GM18498 (cell line): ENCODE measurements around the gene RSAD2.
A peak's percentile ranks its signal among the peaks of the same experiment; 100 is the strongest.
"Not testable (repeated sequence)": the region's sequence is repeated elsewhere in the genome, so short reads cannot be mapped to it uniquely, and the experiment has no call there.

Experiments
- ATAC-seq: cut with Tn5 transposase; IDR thresholded peaks from one replicate; pipeline ENCODE4 v1.9.1; 2021; ENCODE audit warnings: mild to moderate bottlenecking, moderate library complexity; ENCODE audit not compliant: unreplicated experiment

The RSAD2 gene, protein sequence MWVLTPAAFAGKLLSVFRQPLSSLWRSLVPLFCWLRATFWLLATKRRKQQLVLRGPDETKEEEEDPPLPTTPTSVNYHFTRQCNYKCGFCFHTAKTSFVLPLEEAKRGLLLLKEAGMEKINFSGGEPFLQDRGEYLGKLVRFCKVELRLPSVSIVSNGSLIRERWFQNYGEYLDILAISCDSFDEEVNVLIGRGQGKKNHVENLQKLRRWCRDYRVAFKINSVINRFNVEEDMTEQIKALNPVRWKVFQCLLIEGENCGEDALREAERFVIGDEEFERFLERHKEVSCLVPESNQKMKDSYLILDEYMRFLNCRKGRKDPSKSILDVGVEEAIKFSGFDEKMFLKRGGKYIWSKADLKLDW

DNA sequence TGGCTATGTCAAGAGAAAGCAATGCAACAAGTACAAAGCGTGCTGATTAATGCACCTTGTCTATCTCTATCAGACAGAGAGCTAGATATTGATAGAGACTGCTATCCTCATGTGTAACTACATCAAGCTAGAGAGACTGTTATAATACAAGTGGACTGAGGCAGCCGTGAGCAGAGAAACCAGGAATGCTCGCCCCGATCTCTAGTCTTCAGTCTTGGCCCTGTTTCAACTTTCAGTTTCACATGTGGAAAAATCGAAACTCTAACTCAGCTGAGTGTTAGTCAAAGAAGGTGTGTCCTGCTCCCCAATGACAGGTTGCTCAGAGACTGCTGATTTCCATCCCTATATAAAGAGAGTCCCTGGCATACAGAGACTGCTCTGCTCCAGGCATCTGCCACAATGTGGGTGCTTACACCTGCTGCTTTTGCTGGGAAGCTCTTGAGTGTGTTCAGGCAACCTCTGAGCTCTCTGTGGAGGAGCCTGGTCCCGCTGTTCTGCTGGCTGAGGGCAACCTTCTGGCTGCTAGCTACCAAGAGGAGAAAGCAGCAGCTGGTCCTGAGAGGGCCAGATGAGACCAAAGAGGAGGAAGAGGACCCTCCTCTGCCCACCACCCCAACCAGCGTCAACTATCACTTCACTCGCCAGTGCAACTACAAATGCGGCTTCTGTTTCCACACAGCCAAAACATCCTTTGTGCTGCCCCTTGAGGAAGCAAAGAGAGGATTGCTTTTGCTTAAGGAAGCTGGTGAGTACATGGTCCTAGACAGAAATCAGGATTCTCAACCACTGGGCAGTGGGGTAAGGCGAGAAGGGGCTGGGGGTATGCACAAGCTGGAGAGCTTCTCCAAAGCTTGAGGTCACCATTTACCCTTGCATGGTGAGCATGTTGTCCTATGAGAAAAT lies at the start of gene RSAD2:
TSS of gene RSAD2 (plus strand) at position 376 of the 903 bp plus-strand sequence. CDS start at position 400, 24 bp downstream.
- peak; percentile 90 for ATAC-seq

GRCh38 chr2:6828299-6828584 lies 49.3 kb upstream of the RSAD2 start:
- ATAC-seq: no peak

DNA sequence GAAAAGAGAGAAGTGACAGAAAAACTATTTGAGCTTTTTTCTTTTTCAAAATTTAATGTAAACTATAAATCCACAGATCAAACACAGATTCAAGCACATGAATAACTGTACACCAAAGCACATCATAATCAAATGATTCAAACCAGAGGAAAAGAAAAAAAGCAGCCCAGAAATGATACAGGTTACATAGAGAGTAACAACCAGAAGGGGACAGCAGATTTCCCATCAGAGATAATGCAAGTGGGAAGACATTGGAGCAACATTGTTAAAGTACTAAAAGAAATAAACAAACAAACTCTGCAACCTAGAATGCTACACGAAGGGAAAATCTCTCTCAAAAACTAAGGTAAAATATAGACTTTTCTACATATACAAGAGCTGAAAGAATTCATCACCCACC lies 46.3 kb upstream of the RSAD2 start:
- no peak for ATAC-seq

DNA sequence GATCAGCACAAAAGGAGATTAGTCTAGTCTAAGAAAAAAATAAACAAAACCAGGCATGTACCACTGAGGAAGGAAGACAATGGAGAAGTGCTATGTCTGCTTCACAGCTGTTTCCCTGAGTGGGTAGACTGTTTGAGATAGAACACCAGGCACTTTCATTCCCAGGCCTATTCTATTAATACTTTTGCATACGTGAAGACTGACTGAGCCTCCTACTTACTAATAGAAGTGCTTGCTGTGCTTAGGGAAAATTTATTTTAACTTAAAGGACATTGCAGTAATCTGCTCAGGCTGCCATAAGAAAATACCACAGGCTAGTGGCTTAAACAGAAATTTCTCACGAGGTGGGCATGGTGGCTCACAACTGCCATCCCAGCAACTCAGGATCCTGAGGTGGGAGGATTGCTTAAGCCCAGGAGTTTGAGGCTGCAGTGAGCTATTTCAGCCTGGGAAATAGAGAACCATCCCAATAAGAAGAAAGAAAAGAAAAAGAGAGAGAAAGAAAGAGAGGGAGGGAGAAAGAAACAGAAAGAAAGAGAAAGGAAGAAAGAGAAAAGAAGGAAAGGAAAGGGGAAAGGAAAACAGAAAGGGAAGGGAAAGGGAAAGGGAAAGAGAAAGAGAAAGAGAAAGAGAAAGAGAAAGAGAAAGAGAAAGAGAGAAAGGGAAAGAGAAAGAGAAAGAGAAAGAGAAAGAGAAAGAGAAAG lies 44.8 kb upstream of the RSAD2 start:
- no peak for ATAC-seq

DNA sequence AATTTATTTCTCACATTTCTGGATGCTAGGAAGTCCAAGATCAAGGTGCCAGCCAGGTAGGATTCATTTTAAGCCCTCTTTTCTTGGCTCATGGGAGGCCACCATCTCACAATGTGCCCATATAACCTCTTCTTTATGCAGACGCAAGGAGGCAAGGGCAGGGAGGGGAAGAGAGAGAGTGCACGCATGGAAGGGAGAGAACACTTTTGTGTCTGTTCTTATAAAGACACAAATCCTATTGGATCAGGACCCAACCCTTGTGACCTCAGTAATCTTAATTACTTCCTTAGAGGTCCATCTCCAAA lies 44.3 kb upstream of the RSAD2 start:
- ATAC-seq: no peak

DNA sequence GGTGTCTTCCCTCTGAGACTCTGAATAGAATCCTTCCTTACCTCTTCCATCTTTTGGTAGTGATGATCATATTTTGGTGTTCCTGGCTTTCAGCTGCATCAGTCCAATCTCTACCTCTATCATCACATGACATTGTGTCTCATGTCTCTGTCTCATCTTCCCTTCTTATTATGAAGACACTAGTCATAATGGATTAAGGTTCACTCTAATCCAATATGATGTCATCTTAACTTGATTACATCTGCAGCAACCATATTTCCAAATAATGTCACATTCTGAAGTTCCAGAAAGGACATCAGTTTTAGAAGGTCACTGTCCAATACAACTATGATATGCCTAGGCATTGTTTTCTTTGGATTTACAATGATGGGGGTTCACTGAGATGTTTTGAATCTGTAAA lies 43.4 kb upstream of the RSAD2 start:
- no peak for ATAC-seq

- no peak for ATAC-seq
Measured at GRCh38 chr2:6835467-6835866, 42.1 kb upstream of the RSAD2 start.

DNA sequence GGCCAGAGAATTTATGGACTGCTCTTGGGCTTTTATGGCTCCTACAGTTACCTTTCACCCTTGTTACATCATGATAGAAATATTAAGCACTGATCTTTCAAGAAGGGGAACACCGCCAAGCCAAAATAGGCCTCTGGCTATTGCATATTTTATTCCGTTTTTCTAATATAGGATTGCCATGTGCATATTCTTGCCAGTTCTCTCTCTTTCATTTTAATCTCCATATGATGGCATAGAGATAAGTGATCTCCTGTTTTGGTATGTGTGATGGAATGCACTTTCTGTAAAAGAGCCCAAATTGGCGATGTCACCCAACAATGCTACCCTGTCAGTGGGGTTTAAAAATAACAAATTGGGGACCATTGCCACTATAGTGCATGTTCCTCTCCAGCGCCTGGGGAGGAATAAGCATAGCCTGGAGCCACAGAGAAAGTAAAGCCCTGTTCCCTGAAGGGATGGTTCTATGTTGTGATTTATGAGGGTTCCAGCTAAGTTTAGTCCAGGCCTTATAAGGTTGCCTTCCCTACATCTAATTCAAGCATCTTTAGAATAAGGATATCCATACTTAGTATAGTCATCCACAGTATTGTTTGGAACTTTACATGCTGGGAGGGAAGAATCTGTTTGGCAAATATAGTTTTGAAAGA lies 38.8 kb upstream of the RSAD2 start:
- no peak for ATAC-seq

DNA sequence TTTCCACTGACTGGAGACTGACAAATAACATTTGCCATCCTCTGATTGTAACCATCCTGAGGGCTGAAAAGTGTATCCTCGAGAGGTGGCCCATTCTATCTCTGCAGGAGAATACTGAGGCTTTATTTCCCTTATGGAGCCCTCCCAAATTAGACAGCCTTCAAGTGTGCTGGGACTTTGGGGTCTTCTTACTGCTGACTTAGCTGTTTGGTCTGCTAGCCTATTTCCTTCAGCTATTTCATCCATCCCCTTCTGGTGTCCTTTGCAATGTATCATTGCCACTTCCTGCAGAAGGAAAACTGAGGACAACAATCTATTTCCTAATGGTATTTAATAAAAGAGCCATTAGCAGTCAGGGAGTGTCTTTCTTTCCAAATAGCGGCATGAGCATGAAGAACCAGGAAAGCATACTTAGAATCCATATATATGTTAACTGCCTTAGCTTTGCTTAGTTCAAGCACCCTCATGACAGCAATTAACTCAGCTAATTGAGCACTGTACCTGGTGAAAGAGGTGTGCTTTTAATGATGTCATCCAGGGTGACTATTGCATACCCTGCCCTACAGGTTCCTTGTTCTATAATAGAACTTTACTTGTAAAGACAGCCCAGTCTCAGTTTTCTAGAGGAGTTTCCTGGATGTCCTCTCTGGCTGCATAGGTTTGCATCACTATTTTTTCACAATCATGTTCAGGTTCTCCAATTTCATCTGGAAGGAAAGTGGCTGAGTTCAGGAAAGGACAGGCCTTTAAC lies 35.9 kb upstream of the RSAD2 start:
- ATAC-seq: no peak

DNA sequence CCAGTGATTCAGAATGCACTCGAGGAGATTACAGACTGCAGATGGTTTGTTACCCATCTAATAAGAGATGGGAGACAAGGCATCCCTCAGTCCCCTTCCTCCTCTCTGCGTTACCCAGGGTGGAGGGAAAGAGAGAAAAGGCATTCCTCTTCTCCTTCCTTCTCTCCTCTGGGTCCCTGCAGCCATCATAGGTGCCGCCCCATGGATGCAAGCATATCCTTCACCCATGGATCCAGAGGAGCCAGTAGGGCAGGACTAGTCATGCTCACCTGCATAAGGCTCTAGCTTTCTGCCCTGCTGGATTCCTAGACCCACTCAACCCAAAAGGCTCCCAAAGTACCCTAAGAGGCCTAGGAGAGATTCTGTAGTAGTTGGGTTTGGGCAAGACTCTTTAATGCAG lies 32.3 kb upstream of the RSAD2 start:
- ATAC-seq: no peak

- ATAC-seq: no peak
Measured at GRCh38 chr2:6845903-6846302, 31.7 kb upstream of the RSAD2 start.

GRCh38 chr2:6846540-6846939 lies 31.0 kb upstream of the RSAD2 start:
- no peak for ATAC-seq

GRCh38 chr2:6846967-6847681 lies 30.5 kb upstream of the RSAD2 start:
- no peak for ATAC-seq

DNA sequence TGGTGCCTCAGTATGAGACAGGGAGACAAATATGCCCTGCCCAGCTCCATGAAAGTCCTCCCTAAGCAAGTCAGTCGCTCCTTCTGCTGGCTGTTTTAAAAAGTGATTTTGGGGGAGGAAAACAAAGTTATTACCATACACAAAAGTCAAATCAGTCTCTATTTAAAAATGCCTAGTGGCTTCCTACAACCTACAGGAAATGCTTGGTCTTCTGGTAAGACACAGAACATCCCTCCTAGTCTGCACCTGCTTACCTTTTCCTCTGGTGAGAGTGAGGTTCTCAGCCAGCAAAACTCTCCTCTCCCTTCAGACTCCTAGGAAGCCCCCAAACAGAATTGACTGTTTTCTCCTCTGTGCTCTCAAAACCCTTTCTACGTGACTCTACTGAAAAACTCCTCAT lies 25.4 kb upstream of the RSAD2 start:
- no peak for ATAC-seq

DNA sequence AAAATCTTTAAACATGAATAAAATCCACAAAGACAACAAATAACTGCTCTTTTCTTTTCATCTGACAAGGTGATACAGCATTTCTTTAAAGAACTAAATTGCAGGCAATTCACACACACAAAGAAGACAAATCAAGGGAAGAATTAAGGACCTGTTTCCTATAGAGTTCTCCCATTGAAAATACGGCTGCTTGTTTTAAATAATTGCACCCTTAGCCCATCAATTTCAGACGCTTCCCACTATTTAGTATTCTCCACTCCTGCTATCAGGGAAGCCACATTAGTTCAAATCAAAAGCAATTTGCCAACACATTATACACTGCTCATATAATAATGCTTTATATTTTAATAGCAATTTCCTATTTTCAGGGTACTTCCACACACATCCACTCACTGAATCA lies 23.2 kb upstream of the RSAD2 start:
- ATAC-seq: no peak

- no peak for ATAC-seq
Measured at GRCh38 chr2:6855860-6856547, 21.6 kb upstream of the RSAD2 start.

GRCh38 chr2:6856548-6856920 lies 21.0 kb upstream of the RSAD2 start:
- no peak for ATAC-seq

DNA sequence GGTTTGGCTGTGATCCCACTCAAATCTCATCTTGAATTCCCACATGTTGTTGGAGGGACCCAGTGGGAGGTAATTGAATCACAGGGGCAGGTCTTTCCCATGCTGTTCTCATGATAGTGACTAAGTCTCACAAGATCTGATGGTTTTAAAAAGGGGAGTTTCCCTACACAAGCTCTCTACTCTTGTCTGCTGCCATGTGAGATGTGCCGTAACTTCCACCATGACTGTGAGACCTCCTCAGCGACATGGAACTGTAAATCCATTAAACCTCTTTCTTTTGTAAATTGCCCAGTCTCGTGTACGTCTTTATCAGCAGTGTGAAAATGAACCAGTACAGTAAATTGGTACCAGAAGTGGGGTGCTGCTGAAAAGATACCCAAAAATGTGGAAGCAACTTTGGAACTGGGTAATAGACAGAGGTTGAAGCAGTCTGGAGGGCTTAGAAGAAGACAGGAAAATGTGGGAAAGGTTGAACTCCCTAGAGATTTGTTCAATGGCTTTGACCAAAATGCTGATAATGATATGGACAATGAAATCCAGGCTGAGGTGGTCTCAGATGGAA lies 19.0 kb upstream of the RSAD2 start:
- ATAC-seq: not testable (repeated sequence)

- no peak for ATAC-seq
Measured at GRCh38 chr2:6860296-6860695, 17.3 kb upstream of the RSAD2 start.
